Measurements from ENCODE around the gene NPAS1. TPM values are rescaled to one million over a fixed set of nuclear protein-coding genes. Genes with fewer than 3 reads are reported as not detected.

The NPAS1 gene
- total RNA-seq, 1 experiment from 2014 or later = 1.4 TPM

- peak overlapping the region; percentile 45 for H3K27ac ChIP-seq
- intact Hi-C loops (cut with micrococcal nuclease; ENCODE audit: unreplicated experiment) = loop anchor here (1.0 to 5.0 kb wide), 2 partner anchors 75 to 115 kb away; partner anchors contain the start of gene ARHGAP35
Measured at GRCh38 chr19:46976845-46977320, 42.8 kb upstream of the NPAS1 start.

GRCh38 chr19:46977548-46977947, 42.1 kb upstream of the NPAS1 start:
- H3K4me1 ChIP-seq (replicated peaks; ENCODE audit: insufficient read depth) = peaks cover 30% of the 10 kb centered on the region
- TF ChIP-seq CTCF (conservative IDR thresholded peaks at IDR 0.05) (no peak), EZH2 (IDR thresholded peaks at IDR 0.05; ENCODE audit: low read depth) (no peak)
- DNase-seq = no peak
- H3K9me2 ChIP-seq (ENCODE audit: insufficient read depth) = no peaks in the 10 kb centered on the region
- no peaks in the 10 kb centered on the region for H3K9me3 ChIP-seq (ENCODE audit: insufficient read depth, low read depth)
- H3K4me3 ChIP-seq = no peak overlapping the region
- ChIA-PET POLR2A (ENCODE audit: unreplicated experiment) (interaction anchor here (0.6 kb wide), 1 partner anchor 247 kb away, joined by 8 read pairs; no protein-coding TSS in a partner anchor), CTCF (no interaction called here)
- no peaks in the 10 kb centered on the region for H3K27me3 ChIP-seq (ENCODE audit: insufficient read depth, low read depth)
- no peak overlapping the region for H3K4me2 ChIP-seq
- intact Hi-C loops (cut with micrococcal nuclease; ENCODE audit: unreplicated experiment) = loop anchor here (5.0 kb wide), 1 partner anchor 115 kb away; the partner anchor contains the start of gene ARHGAP35
- H3K36me3 ChIP-seq (ENCODE audit: low read depth) = no peaks in the 10 kb centered on the region
- H2AFZ ChIP-seq = no peak overlapping the region
- no peak overlapping the region for H3K27ac ChIP-seq
- H4K20me1 ChIP-seq (ENCODE audit: insufficient read depth) = peaks cover 17% of the 10 kb centered on the region
- no TSS peak for BruUV-seq (replicated peaks)
- H3F3A ChIP-seq (ENCODE audit: insufficient read depth, low read depth) = peaks cover 28% of the 10 kb centered on the region; the same call in 1 of the 2 replicates
- peaks cover 32% of the 10 kb centered on the region for H3K79me2 ChIP-seq (ENCODE audit: low read depth)

More at GRCh38 chr19:46976845-46977320, 42.8 kb upstream of the NPAS1 start:
- Histone ChIP-seq H3K4me2 (no peak overlapping the region), H4K20me1 (ENCODE audit: insufficient read depth) (peaks cover 13% of the 10 kb centered on the region), H3K79me2 (ENCODE audit: low read depth) (peaks cover 32% of the 10 kb centered on the region), H3K9me3 (ENCODE audit: insufficient read depth, low read depth) (no peaks in the 10 kb centered on the region), H3K9me2 (ENCODE audit: insufficient read depth) (no peaks in the 10 kb centered on the region), H3K36me3 (ENCODE audit: low read depth) (no peaks in the 10 kb centered on the region), H3F3A (ENCODE audit: insufficient read depth, low read depth) (peaks cover 27% of the 10 kb centered on the region; the same call in 1 of the 2 replicates), H2AFZ (no peak overlapping the region), H3K27me3 (ENCODE audit: insufficient read depth, low read depth) (no peaks in the 10 kb centered on the region), H3K4me1 (replicated peaks; ENCODE audit: insufficient read depth) (peaks cover 30% of the 10 kb centered on the region), H3K4me3 (no peak overlapping the region)
- DNase-seq = peak in 1 of 2 experiments; percentile 23
- POLR2A ChIA-PET (ENCODE audit: unreplicated experiment) = interaction anchor here (0.6 kb wide), 3 partner anchors 9 to 275 kb away, joined by 4 to 24 read pairs (median 8); no protein-coding TSS in a partner anchor
- TF ChIP-seq CTCF (conservative IDR thresholded peaks at IDR 0.05) (no peak), EZH2 (IDR thresholded peaks at IDR 0.05; ENCODE audit: low read depth) (no peak)
- BruUV-seq (replicated peaks) = no TSS peak
- CTCF ChIA-PET = no interaction called here

GRCh38 chr19:46978171-46978869, 41.3 kb upstream of the NPAS1 start:
- Histone ChIP-seq H4K20me1 (ENCODE audit: insufficient read depth) (peaks cover 23% of the 10 kb centered on the region), H3K9me2 (ENCODE audit: insufficient read depth) (no peaks in the 10 kb centered on the region), H3K4me3 (no peak overlapping the region), H3K36me3 (ENCODE audit: low read depth) (peaks cover 3% of the 10 kb centered on the region; the same call in 1 of the 2 replicates), H3K79me2 (ENCODE audit: low read depth) (peaks cover 28% of the 10 kb centered on the region), H3K9me3 (ENCODE audit: insufficient read depth, low read depth) (no peaks in the 10 kb centered on the region), H3K27ac (no peak overlapping the region), H3K27me3 (ENCODE audit: insufficient read depth, low read depth) (no peaks in the 10 kb centered on the region), H3K4me2 (no peak overlapping the region), H3F3A (ENCODE audit: insufficient read depth, low read depth) (peaks cover 32% of the 10 kb centered on the region; the same call in 1 of the 2 replicates), H2AFZ (no peak overlapping the region), H3K4me1 (replicated peaks; ENCODE audit: insufficient read depth) (peaks cover 30% of the 10 kb centered on the region)
- intact Hi-C loops (cut with micrococcal nuclease; ENCODE audit: unreplicated experiment) = loop anchor here (5.0 kb wide), 1 partner anchor 116 kb away; the partner anchor contains the start of gene ARHGAP35
- no TSS peak for BruUV-seq (replicated peaks)
- no peak for TF ChIP-seq CTCF (conservative IDR thresholded peaks at IDR 0.05)
- TF ChIP-seq EZH2 (IDR thresholded peaks at IDR 0.05; ENCODE audit: low read depth) = no peak
- no peak for DNase-seq
- ChIA-PET CTCF (no interaction called here), POLR2A (ENCODE audit: unreplicated experiment) (no interaction called here)

Data from PC-9 (cell line).